ENCODE data around the gene DAO.
"Not testable (repeated sequence)": the region's sequence is repeated elsewhere in the genome, so short reads cannot be mapped to it uniquely, and the experiment has no call there.

DNA sequence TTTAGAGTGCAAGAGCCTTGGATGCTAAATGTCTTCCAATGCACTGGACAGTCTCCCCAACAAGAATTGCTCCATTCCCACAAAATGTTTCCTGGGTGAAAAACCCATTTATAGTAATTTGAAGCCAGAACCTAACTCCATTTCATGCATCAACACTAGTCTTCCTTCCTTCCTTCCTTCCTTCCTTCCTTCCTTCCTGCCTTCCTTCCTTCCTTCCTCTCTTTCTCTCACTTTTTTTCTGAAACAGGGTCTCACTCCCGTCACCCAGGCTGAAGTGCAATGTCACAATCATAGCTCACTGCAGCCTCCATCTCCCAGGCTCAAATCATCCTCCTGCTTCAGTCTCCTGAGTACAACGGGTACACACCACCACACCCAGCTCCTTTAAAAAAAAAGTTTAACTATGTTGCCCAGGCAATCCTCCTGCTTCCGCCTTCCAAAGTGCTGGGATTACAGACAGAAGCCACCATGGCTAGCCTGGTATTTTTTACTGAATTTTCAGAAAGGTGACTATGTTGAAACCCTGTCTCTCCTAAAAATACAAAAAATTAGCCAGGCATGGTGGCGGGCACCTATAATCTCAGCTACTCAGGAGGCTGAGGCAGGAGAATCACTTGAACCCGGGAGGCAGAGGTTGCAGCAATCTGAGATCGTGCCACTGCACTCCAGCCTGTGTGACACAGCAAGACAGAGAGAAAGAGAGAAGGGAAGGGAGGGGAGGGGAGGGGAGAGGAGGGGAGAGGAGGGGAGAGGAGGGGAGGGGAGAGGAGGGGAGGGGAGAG, 20.6 kb upstream of the DAO start:
- TF ChIP-seq, protein P1, sequence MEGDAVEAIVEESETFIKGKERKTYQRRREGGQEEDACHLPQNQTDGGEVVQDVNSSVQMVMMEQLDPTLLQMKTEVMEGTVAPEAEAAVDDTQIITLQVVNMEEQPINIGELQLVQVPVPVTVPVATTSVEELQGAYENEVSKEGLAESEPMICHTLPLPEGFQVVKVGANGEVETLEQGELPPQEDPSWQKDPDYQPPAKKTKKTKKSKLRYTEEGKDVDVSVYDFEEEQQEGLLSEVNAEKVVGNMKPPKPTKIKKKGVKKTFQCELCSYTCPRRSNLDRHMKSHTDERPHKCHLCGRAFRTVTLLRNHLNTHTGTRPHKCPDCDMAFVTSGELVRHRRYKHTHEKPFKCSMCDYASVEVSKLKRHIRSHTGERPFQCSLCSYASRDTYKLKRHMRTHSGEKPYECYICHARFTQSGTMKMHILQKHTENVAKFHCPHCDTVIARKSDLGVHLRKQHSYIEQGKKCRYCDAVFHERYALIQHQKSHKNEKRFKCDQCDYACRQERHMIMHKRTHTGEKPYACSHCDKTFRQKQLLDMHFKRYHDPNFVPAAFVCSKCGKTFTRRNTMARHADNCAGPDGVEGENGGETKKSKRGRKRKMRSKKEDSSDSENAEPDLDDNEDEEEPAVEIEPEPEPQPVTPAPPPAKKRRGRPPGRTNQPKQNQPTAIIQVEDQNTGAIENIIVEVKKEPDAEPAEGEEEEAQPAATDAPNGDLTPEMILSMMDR (conservative IDR thresholded peaks at IDR 0.05) = not testable (repeated sequence)
- not testable (repeated sequence) for TF ChIP-seq EZH2 (IDR thresholded peaks at IDR 0.05; ENCODE audit: low read depth)

Data from PC-9 (cell line).